Naive thymus-derived CD8-positive, alpha-beta T cell (primary cell): ENCODE results near the gene RAB7A. TPM values are rescaled to one million over a fixed set of nuclear protein-coding genes. Genes with fewer than 3 reads are reported as not detected.

Experiments
- ATAC-seq, 2 donors: fragments of 150-1000 bp; cut with Tn5 transposase in 1 of 2; sonication (Bioruptor Pico), chemical (Tn5 transposase) in 1 of 2; 1 replicate in 1 of 2; 2 replicates in 1 of 2; pipeline ENCODE4 v1.10.0; 2021; ENCODE audit warnings: mild to moderate bottlenecking in 2 of 2, moderate library complexity in 2 of 2
- POLR2A ChIA-PET: fragments of 350-600 bp; sonication (Branson Sonifier 250); formaldehyde crosslinking; loops from one replicate; lab custom pipeline; 2021; ENCODE audit warnings: antibody characterized with exemption; lab: Charles Lee
- DNase-seq, 10 donors: peaks; one replicate each; pipeline versions ENCODE4 v3.0.0 to v3.0.0-alpha.2; 2020 to 2022
- H3K27ac Mint-ChIP-seq, 10 donors: one replicate each; pipeline ENCODE4 v1.8.0; 2020 to 2022; ENCODE audit warnings: mild to moderate bottlenecking in 10 of 10, mixed read lengths in 10 of 10, moderate library complexity in 4 of 10, inconsistent platforms in 1 of 10
- H3K27me3 Mint-ChIP-seq, 5 donors: one replicate each; pipeline ENCODE4 v1.8.0; 2021 to 2022; ENCODE audit warnings: mixed read lengths in 5 of 5
- H3K36me3 Mint-ChIP-seq, 3 donors: one replicate each; pipeline ENCODE4 v1.8.0; 2020 to 2022; ENCODE audit warnings: mixed read lengths in 3 of 3, mild to moderate bottlenecking in 2 of 3, inconsistent platforms in 1 of 3
- H3K4me1 Mint-ChIP-seq, 4 donors: one replicate each; pipeline ENCODE4 v1.8.0; 2021 to 2022; ENCODE audit warnings: mixed read lengths in 4 of 4
- H3K4me3 Mint-ChIP-seq, 10 donors: one replicate each; pipeline ENCODE4 v1.8.0; 2020 to 2022; ENCODE audit warnings: mild to moderate bottlenecking in 10 of 10, mixed read lengths in 10 of 10, moderate library complexity in 6 of 10, inconsistent platforms in 1 of 10
- H3K9me3 Mint-ChIP-seq, 9 donors: one replicate each; pipeline ENCODE4 v1.8.0; 2020 to 2022; ENCODE audit warnings: mixed read lengths in 9 of 9, mild to moderate bottlenecking in 3 of 9, inconsistent platforms in 1 of 9, moderate library complexity in 1 of 9
- polyA plus RNA-seq, 3 donors: library from polyadenylated mRNA; unstranded; fragments of 300-500 nt; fragmentation: Illumina TruSeq; gene quantifications; one replicate each; pipeline ENCODE4 v1.2.3, GENCODE V29; 2021
- total RNA-seq, 8 experiments: library from RNA in 2 of 8; stranded (reverse) in 2 of 8; gene quantifications; one replicate each; pipeline ENCODE4 v1.2.3 and lab custom pipeline; 2021 to 2026

RAB7A gene
- total and polyA plus RNA-seq, 5 experiments from 2014 or later, result 140 to 200 (median 177) TPM

DNA sequence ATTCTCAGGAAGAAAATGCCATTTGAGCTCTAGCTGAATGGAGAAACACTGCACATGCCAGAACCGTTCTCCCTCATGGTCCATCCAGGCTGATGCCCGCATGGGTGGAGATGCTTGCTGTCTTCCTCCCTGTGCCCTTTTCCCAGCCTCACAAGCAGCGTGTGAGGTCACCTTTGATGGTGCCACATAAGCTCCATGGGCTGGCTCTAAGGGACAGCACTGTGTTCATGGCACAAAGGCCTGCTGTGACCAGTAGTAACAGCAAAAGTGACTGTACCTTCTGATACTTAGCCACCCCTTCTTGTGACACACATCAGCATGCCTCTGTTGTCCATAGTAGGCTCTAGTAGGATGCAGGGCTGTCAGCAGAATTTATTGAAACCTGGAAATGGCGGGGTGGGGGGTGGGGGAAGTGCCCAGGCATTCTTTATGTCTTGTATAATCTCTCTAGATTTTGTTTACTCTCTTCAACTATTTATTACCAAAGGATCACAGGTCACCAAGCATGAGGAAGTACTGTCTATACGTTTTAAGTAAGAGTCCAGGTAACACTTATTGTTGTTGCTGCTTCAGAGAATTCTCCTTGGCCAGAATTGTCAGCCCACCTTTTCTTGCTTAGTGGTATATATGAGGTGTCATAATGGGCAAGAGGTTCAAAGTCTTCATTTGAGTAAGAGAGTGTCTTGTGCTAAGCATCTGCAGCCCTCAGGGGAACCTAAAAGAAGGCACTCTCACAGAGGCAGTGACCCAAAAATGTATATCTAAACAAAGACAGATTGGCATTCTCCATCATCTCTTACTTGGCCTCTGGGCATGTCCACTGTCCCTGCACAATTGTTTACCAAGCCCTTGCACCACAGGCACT lies 56.5 kb downstream of the RAB7A start:
- peaks cover 43 to 96% (median 92%) of the 10 kb centered on the region in 4 donors for H3K4me1 Mint-ChIP-seq
- H3K4me3 Mint-ChIP-seq, result peak overlapping the region in 1 of 10 donors; percentile 17
- peak overlapping the region; percentile 60 to 96 (median 78) for H3K27ac Mint-ChIP-seq
- ATAC-seq (no peak), DNase-seq (no peak)
- POLR2A ChIA-PET, result interaction anchor here (0.6 to 1.0 kb wide), 2 partner anchors 68 to 81 kb away, joined by 3 to 4 read pairs; no protein-coding TSS in a partner anchor
- no peaks in the 10 kb centered on the region for H3K27me3 Mint-ChIP-seq
- H3K36me3 Mint-ChIP-seq, result peaks cover 0 to 1% (median 0%) of the 10 kb centered on the region in 3 donors
- H3K9me3 Mint-ChIP-seq, result no peaks in the 10 kb centered on the region

DNA sequence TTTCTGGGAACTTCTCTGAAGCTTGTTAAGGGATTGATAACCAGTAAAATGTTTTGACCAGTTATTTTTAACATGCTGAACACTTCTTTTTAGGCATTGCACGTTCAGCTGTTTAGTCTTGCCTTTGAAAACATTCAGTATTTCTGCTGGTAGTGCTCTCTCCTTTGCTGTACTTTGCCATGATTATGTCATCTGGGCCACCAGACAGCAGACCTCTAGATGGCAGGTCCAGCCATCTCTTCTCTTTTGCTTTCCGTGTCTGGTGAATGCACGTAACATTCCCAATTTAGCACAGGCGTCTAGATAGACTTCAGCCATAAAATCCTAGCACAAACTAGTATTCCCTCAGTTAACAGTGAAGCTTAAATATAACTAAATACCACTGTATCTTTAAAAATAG lies 57.8 kb downstream of the RAB7A start:
- no peaks in the 10 kb centered on the region for H3K9me3 Mint-ChIP-seq
- POLR2A ChIA-PET, result interaction anchor here (0.8 kb wide), 1 partner anchor 9 kb away, joined by 3 read pairs; no protein-coding TSS in a partner anchor
- H3K27ac Mint-ChIP-seq, result peak overlapping the region in 9 of 10 donors; percentile 17 to 97 (median 84)

DNA sequence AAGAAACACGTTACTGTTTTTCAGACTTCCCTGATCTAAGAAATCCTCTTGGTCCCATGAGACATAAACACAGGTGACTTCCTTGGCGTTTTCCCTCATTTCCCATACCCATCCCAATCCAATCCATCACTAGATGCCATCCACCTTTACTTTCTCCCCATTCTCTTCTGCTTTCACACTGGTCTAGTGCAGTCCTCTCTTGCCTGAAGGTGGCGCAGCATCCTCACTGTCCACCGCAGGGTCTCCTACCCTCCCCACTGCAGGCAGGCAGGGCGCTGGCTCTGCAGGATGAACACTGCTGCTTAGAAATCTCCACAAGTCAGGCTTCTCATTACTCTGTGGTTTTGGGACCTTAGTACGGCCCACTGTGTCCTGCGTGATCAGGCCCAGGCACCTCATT lies 58.2 kb downstream of the RAB7A start:
- peaks cover 0 to 1% (median 0%) of the 10 kb centered on the region in 3 donors for H3K36me3 Mint-ChIP-seq
- POLR2A ChIA-PET, result no interaction called here
- H3K4me1 Mint-ChIP-seq, result peaks cover 44 to 96% (median 90%) of the 10 kb centered on the region in 4 donors
- peak overlapping the region in 4 of 10 donors; percentile 1 to 20 (median 6) for H3K4me3 Mint-ChIP-seq
- no peaks in the 10 kb centered on the region for H3K27me3 Mint-ChIP-seq
- H3K27ac Mint-ChIP-seq, result peak overlapping the region; percentile 17 to 97 (median 86)
- no peaks in the 10 kb centered on the region for H3K9me3 Mint-ChIP-seq
- peak; percentile 27 to 80 (median 60) for DNase-seq
- peak; percentile 69 to 76 for ATAC-seq

More for the DNA sequence above, 57.8 kb downstream of the RAB7A start:
- no peak for DNase-seq
- peak overlapping the region in 1 of 10 donors; percentile 3 for H3K4me3 Mint-ChIP-seq
- no peak for ATAC-seq
- H3K4me1 Mint-ChIP-seq, result peaks cover 44 to 96% (median 92%) of the 10 kb centered on the region in 4 donors
- no peaks in the 10 kb centered on the region for H3K27me3 Mint-ChIP-seq
- H3K36me3 Mint-ChIP-seq, result peaks cover 0 to 1% (median 0%) of the 10 kb centered on the region in 3 donors

DNA sequence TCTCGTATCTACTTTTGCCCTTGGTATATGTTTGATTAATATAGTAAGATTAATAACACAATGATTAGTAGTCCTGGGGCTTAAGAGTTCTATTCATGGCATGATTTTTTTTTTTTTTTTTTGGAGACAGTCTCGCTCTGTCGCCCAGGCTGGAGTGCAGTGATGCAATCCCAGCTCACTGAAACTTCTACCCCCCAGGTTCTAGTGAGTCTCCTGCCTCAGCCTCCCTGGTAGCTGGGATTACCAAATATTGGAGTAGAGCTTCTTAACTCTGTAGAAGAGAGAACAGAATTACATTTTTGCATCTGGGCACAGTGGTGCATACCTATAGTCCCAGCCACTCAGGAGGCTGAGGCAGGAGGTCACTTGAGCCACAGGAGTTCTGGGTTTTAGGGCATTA lies 58.9 kb downstream of the RAB7A start:
- POLR2A ChIA-PET, result interaction anchor here (1.0 kb wide), 1 partner anchor 10 kb away, joined by 5 read pairs; no protein-coding TSS in a partner anchor
- Mint-ChIP-seq H3K4me3 (peak overlapping the region in 1 of 10 donors; percentile 3), H3K36me3 (peaks cover 0 to 1% (median 0%) of the 10 kb centered on the region in 3 donors), H3K9me3 (no peaks in the 10 kb centered on the region), H3K27ac (peak overlapping the region; percentile 17 to 97 (median 86)), H3K4me1 (peaks cover 41 to 96% (median 87%) of the 10 kb centered on the region in 4 donors), H3K27me3 (no peaks in the 10 kb centered on the region)
- no peak for DNase-seq
- no peak for ATAC-seq

DNA sequence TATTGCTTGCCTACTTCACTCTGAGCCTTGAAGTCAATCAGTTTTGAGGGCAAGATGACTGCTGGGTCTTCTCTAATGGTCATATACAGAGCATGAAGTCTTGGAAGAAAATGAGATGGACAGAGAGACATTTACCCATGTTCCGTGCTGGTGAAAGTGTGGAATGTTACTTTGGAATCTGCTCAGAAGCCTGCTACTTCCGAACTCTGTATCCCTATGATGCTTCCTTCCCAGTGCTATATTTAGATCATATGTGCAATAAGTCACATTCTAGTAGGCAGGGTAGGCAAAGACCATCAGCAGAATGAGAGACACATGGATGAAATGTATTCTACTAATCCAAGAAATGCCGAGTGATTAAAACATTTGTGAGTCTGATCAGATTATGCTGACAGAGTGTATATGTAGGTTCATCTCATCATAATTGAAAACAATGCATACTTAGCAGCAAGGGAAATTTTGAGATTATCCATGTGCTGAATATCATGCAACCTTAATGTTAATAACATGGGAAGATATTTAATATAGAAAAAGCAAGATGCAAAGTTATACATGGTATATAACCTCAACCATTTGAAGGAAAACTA lies 60.5 kb downstream of the RAB7A start:
- no peaks in the 10 kb centered on the region for H3K27me3 Mint-ChIP-seq
- H3K4me1 Mint-ChIP-seq, result peaks cover 38 to 96% (median 85%) of the 10 kb centered on the region in 4 donors
- H3K27ac Mint-ChIP-seq, result peak overlapping the region; percentile 17 to 99 (median 96)
- POLR2A ChIA-PET, result interaction anchor here (0.6 to 4.6 kb wide), 5 partner anchors 17 to 229 kb away, joined by 3 to 32 read pairs (median 30); partner anchors contain the start of gene RAB7A
- no peak for DNase-seq
- ATAC-seq, result no peak
- no peaks in the 10 kb centered on the region for H3K9me3 Mint-ChIP-seq
- H3K4me3 Mint-ChIP-seq, result peak overlapping the region in 6 of 10 donors; percentile 34 to 88 (median 82)
- H3K36me3 Mint-ChIP-seq, result peaks cover 0 to 1% (median 0%) of the 10 kb centered on the region in 3 donors

DNA sequence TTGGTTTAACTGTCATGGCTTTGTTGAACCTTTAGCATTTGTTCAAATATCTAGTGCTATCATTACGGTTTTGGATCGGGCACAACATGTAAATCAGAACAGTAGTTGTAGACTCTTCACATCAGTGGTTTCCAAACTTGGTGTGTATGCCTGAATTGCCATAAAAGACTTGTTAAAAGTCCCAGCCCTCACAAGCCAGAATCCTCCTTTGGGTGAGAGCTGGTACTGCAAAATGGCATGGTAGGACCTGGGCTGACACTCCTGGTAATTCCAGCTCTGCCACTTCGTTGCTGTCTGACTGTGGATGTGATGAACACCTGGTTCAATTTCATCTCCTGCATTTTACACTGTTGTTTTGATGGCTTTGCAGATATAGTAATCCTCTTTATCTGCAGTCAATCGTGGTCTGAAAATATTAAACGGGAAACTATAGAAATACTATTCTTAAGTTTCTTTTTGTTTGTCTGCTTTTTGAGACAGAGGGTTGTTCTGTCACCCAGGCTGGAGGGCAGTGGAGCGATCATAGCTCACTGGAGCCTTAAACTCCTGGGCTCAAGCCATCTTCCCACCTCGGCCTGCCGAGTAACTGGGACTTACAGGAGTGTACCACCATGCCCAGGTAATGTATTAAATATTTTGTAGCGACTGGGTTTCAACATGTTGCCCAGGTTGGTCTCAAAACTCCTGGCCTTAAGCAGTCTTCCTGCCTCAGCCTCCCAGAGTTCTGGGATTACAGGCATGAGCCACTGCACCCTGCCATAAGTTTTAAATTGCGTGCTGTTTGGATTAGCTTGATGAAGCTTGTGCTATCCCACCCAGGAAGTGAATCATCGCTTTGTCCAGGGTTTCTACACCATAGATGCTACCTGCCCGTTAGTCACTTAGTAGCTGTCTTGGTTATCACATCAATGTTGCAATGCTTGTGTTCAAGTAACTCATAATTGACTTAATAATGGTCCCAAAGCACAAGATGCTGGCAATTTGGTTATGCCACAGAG lies 61.6 kb downstream of the RAB7A start:
- peak; percentile 32 to 35 for ATAC-seq
- peak overlapping the region; percentile 78 to 99 (median 96) for H3K27ac Mint-ChIP-seq
- no peaks in the 10 kb centered on the region for H3K27me3 Mint-ChIP-seq
- H3K4me3 Mint-ChIP-seq, result peak overlapping the region; percentile 71 to 91 (median 79)
- peaks cover 40 to 96% (median 86%) of the 10 kb centered on the region in 4 donors for H3K4me1 Mint-ChIP-seq
- DNase-seq, result peak in 3 of 10 donors; percentile 26 to 37 (median 29)
- POLR2A ChIA-PET, result interaction anchor here (0.5 to 4.6 kb wide), 17 partner anchors 7 to 529 kb away, joined by 3 to 32 read pairs (median 6); partner anchors contain the start of genes RAB7A and RPN1
- no peaks in the 10 kb centered on the region for H3K9me3 Mint-ChIP-seq
- H3K36me3 Mint-ChIP-seq, result peaks cover 0 to 1% (median 0%) of the 10 kb centered on the region in 3 donors

DNA sequence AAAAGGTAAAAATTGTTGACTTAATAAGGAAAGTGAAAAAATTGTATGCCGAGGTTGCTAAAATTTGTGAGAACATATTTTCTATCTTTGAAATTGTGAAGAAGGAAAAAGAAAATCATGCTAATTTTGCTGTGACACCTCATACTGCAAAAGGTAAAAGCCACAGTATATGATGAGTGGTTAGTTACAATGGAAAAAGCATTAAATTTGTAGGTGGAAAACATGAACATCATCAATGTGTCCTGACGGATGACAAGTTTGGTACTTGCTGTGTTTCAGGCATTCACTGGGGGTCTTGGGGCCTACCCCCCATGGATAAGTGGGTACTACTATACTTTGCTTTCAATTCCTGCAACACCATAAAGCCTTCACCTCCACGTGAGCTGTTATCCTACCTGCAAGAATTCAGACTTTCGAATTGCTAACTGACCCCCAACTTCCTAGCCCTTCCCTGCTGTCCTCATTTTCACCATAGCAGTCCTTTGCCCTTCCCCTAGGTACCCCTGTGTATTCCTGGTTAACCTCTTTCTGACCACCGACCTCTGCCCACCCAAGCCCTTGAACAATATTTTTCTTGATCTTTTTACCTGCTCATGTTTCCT lies 62.4 kb downstream of the RAB7A start:
- peak overlapping the region; percentile 78 to 99 (median 96) for H3K27ac Mint-ChIP-seq
- POLR2A ChIA-PET, result interaction anchor here (0.5 to 4.6 kb wide), 22 partner anchors 8 to 528 kb away, joined by 3 to 32 read pairs (median 4); partner anchors contain the start of genes ACAD9, RAB7A and RPN1
- H3K36me3 Mint-ChIP-seq, result peaks cover 0 to 1% (median 0%) of the 10 kb centered on the region in 3 donors
- DNase-seq (no peak), ATAC-seq (peak in 1 of 2 donors; percentile 14)
- H3K4me1 Mint-ChIP-seq, result peaks cover 35 to 97% (median 83%) of the 10 kb centered on the region in 4 donors
- H3K27me3 Mint-ChIP-seq, result no peaks in the 10 kb centered on the region
- H3K4me3 Mint-ChIP-seq, result peak overlapping the region; percentile 71 to 91 (median 79)
- H3K9me3 Mint-ChIP-seq, result no peaks in the 10 kb centered on the region

DNA sequence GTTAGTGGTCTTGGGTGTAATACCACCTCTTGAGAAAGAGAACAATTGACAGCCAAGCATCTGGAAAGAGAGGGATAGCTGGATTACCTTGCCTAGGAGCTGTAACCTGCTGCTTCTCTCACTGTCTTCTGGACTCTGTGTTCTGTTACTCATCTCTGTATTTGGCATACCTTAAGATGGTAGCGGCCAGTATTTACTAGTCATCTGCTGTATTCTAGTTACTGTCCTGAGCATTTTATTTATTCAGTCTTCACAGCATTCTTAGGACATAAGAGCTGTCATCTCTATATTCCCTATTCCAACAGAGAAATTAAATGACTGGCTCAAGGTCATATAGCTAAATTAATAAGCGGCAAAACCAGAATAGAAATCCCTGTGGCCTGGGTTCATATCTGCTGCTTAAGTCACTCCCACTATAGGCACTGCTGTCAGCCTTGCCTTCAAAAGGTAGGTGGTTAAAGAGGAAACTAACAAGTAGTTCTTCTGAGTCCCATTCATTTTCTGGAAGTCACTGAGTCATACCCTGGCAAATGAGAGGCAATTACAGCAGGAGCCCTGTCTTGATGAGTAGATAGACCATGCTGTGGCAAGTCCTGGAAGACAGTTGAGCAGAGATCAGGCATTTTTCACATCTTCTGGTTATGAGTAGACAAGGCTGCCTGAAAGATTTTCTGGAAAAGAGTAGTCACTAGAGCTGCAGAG lies 68.2 kb downstream of the RAB7A start:
- Mint-ChIP-seq H3K4me3 (peak overlapping the region in 7 of 10 donors; percentile 3 to 64 (median 35)), H3K27me3 (no peaks in the 10 kb centered on the region), H3K9me3 (no peaks in the 10 kb centered on the region), H3K36me3 (peaks cover 5 to 35% (median 9%) of the 10 kb centered on the region in 3 donors), H3K27ac (peak overlapping the region; percentile 70 to 96 (median 79)), H3K4me1 (peaks cover 20 to 69% (median 54%) of the 10 kb centered on the region in 4 donors)
- ATAC-seq (peak; percentile 9 to 32), DNase-seq (no peak)
- POLR2A ChIA-PET, result interaction anchor here (0.9 to 3.0 kb wide), 7 partner anchors 9 to 177 kb away, joined by 4 to 25 read pairs (median 5); no protein-coding TSS in a partner anchor

DNA sequence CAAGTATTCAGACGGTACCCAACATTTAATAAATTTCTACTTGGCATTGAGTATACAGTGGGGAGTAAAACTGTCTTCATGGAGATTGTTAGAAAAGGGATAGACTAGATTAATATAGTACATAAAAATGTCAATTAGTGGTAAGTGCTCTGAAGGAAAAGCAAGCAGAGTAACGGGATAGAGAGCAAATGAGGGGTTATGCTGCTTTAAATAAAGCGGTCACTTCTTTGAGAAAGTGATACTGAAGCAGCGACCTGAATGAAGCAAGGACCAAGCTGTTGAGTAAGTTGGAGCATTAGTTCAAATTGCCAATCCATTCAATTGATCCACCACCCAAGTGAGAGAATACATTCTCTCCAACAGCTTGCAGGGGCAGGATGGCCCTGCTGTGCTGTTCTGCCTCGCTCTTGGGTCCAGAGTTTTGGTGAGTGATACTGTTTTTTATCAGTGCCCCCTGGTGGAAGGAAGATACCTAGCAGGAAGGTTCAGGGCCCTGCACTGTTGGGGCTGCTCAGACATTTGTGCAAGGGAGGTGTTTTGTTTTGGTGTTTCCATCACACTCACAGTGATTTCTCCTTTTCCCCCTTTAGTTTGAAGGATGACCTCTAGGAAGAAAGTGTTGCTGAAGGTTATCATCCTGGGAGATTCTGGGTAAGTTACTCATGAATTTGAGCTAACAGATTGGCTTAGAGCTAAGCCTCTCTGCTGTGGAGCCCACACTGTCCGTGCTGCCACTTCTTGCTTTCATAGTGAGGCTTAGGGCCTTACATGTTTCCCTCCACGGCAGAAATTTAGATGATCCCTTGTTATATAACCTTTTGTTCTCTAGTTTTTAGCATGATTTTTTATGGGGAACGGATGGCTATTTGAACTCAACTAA lies 69.0 kb downstream of the RAB7A start:
- H3K27me3 Mint-ChIP-seq, result no peaks in the 10 kb centered on the region
- ATAC-seq (peak; percentile 98 to 99), DNase-seq (peak; percentile 33 to 83 (median 66))
- peak overlapping the region in 8 of 10 donors; percentile 3 to 64 (median 39) for H3K4me3 Mint-ChIP-seq
- peak overlapping the region; percentile 70 to 96 (median 79) for H3K27ac Mint-ChIP-seq
- peaks cover 25 to 69% (median 56%) of the 10 kb centered on the region in 4 donors for H3K4me1 Mint-ChIP-seq
- POLR2A ChIA-PET, result interaction anchor here (0.9 to 3.0 kb wide), 9 partner anchors 9 to 177 kb away, joined by 3 to 25 read pairs (median 5); no protein-coding TSS in a partner anchor
- H3K9me3 Mint-ChIP-seq, result no peaks in the 10 kb centered on the region
- peaks cover 5 to 43% (median 14%) of the 10 kb centered on the region in 3 donors for H3K36me3 Mint-ChIP-seq
